AG04449 (cell line): ENCODE measurements around the gene C10orf105.

Experiments used
- CTCF ChIA-PET: fragments of 350-600 bp; formaldehyde crosslinking; extraction: SDS; loops from one replicate; lab custom pipeline; 2021; ENCODE audit warnings: antibody characterized with exemption; lab: Yijun Ruan, JAX
- POLR2A ChIA-PET: fragments of 400-600, 350-600 bp; formaldehyde crosslinking; extraction: SDS; loops from one replicate; lab custom pipeline; 2020; ENCODE audit warnings: antibody characterized with exemption, inconsistent platforms; lab: Yijun Ruan, JAX
- DNase-seq: peaks from one replicate; pipeline ENCODE4 v3.0.0-alpha.2; 2010; ENCODE audit warnings: low read depth, low spot score
- H3K4me3 ChIP-seq: 2 replicates; pipeline ENCODE4 v1.5.1; 2011; ENCODE audit warnings: low read depth, mild to moderate bottlenecking, control low read depth, low read length
- CTCF ChIP-seq: IDR thresholded peaks from one replicate; pipeline ENCODE4 v1.5.1; 2011; ENCODE audit warnings: mild to moderate bottlenecking, moderate library complexity, low read length, control low read depth, inconsistent platforms; ENCODE audit not compliant: insufficient read depth; ENCODE audit errors: missing control alignments

C10orf105 gene

GRCh38 chr10:71722849-71723248 is 3.3 kb upstream of the C10orf105 start:
- DNase-seq, result no peak
- TF ChIP-seq CTCF, result no peak
- no peak overlapping the region for H3K4me3 ChIP-seq
- CTCF ChIA-PET, result interaction anchor here (0.6 to 1.8 kb wide), 4 partner anchors 8 to 26 kb away, joined by 3 to 4 read pairs (median 3); no protein-coding TSS in a partner anchor
- POLR2A ChIA-PET, result no interaction called here

- no peak overlapping the region for H3K4me3 ChIP-seq
- ChIA-PET CTCF (interaction anchor here (1.3 kb wide), 1 partner anchor 90 kb away, joined by 4 read pairs; no protein-coding TSS in a partner anchor), POLR2A (no interaction called here)
- TF ChIP-seq CTCF, result no peak
- no peak for DNase-seq
Measured at GRCh38 chr10:71721313-71721712, 1.7 kb upstream of the C10orf105 start.

- no peak overlapping the region for H3K4me3 ChIP-seq
- ChIA-PET CTCF (interaction anchor here (1.3 kb wide), 1 partner anchor 91 kb away, joined by 4 read pairs; no protein-coding TSS in a partner anchor), POLR2A (no interaction called here)
- no peak for DNase-seq
- TF ChIP-seq CTCF, result no peak
Measured at GRCh38 chr10:71720288-71720687, 710 bp upstream of the C10orf105 start.

- ChIA-PET POLR2A (no interaction called here), CTCF (interaction anchor here (0.8 to 0.9 kb wide), 2 partner anchors 10 to 18 kb away, joined by 3 read pairs; no protein-coding TSS in a partner anchor)
- TF ChIP-seq CTCF, result no peak
- DNase-seq, result no peak
- no peak overlapping the region for H3K4me3 ChIP-seq
Measured at GRCh38 chr10:71719042-71719441, 536 bp downstream of the C10orf105 start.

- no peak overlapping the region for H3K4me3 ChIP-seq
- TF ChIP-seq CTCF, result no peak
- POLR2A ChIA-PET, result no interaction called here
Measured at GRCh38 chr10:71718165-71718698, 1.3 kb downstream of the C10orf105 start.

GRCh38 chr10:71717551-71717951 is 2.0 kb downstream of the C10orf105 start:
- TF ChIP-seq CTCF, result no peak
- DNase-seq, result no peak
- CTCF ChIA-PET, result interaction anchor here (0.8 to 2.3 kb wide), 5 partner anchors 10 to 179 kb away, joined by 3 to 11 read pairs (median 3); no protein-coding TSS in a partner anchor
- POLR2A ChIA-PET, result no interaction called here
- no peak overlapping the region for H3K4me3 ChIP-seq

More at GRCh38 chr10:71718165-71718698, 1.3 kb downstream of the C10orf105 start:
- DNase-seq, result no peak
- CTCF ChIA-PET, result interaction anchor here (0.8 to 2.3 kb wide), 2 partner anchors 9 to 12 kb away, joined by 3 to 11 read pairs; no protein-coding TSS in a partner anchor
